Omental fat pad (tissue), 4 donors: ENCODE data around the gene SLC4A7. TPM values are rescaled to one million over a fixed set of nuclear protein-coding genes. Genes with fewer than 3 reads are reported as not detected.

Experiments
- ATAC-seq: fragments of 150-250 bp; one replicate; pipeline ENCODE4 v1.9.1; 2016; ENCODE audit warnings: mild to moderate bottlenecking, moderate library complexity; ENCODE audit not compliant: low FRiP score
- DNase-seq: peaks from one replicate; pipeline ENCODE4 v3.0.0-alpha.2; 2019; ENCODE audit warnings: low spot score
- CTCF ChIP-seq, 3 donors: fragments of 450-650 bp; IDR thresholded peaks; one replicate each; pipeline ENCODE4 v1.5.1; 2016 to 2017; ENCODE audit warnings: antibody characterized with exemption in 3 of 3, mild to moderate bottlenecking in 3 of 3, moderate library complexity in 2 of 3
- total RNA-seq, 4 donors: library from RNA; depleted of rRNA; stranded (reverse); fragments of >200 nt; gene quantifications; one replicate each; pipeline ENCODE4 v1.1.0, GENCODE V29; 2016

SLC4A7 gene
- total RNA-seq, 4 donors from 2014 or later: 25.4 to 101 (median 33.9) TPM

GRCh38 chr3:27521179-27521871 is 37.1 kb upstream of the SLC4A7 start:
- DNase-seq: no peak
- TF ChIP-seq CTCF (IDR thresholded peaks at IDR 0.05): no peak
- peak; percentile 91 for ATAC-seq

- no peak for TF ChIP-seq CTCF (IDR thresholded peaks at IDR 0.05)
- no peak for ATAC-seq
- DNase-seq: no peak
Measured at GRCh38 chr3:27511724-27512422, 27.7 kb upstream of the SLC4A7 start.

GRCh38 chr3:27509376-27509775 is 25.2 kb upstream of the SLC4A7 start:
- no peak for ATAC-seq
- DNase-seq: no peak
- TF ChIP-seq CTCF (IDR thresholded peaks at IDR 0.05): no peak

GRCh38 chr3:27508424-27508823 is 24.2 kb upstream of the SLC4A7 start:
- no peak for ATAC-seq

GRCh38 chr3:27507515-27508266 is 23.5 kb upstream of the SLC4A7 start:
- no peak for DNase-seq
- TF ChIP-seq CTCF (IDR thresholded peaks at IDR 0.05): no peak
- peak; percentile 53 for ATAC-seq

More at GRCh38 chr3:27508424-27508823, 24.2 kb upstream of the SLC4A7 start:
- DNase-seq: no peak
- no peak for TF ChIP-seq CTCF (IDR thresholded peaks at IDR 0.05)

GRCh38 chr3:27507111-27507510 is 22.9 kb upstream of the SLC4A7 start:
- DNase-seq (no peak), ATAC-seq (no peak)
- no peak for TF ChIP-seq CTCF (IDR thresholded peaks at IDR 0.05)
